HepG2 (cell line): ENCODE results near the gene PPP4C. TPM values are rescaled to one million over a fixed set of nuclear protein-coding genes. Genes with fewer than 3 reads are reported as not detected.
A peak's percentile ranks its signal among the peaks of the same experiment; 100 is the strongest.

Source experiments
- ATAC-seq: fragments of 200-7000 bp; cut with Tn5 transposase; 3 replicates; pipeline ENCODE4 v1.9.1; 2020; ENCODE audit warnings: mild to moderate bottlenecking, moderate library complexity
- BruUV-seq: library from RNA; stranded (reverse); fragments of 400-500 nt; replicated peaks from 2 replicates; lab custom pipeline; 2021; lab: Mats Ljungman, UMichigan
- CTCF ChIA-PET: fragments of 300-600 bp; formaldehyde crosslinking; extraction: SDS; loops from one replicate; lab custom pipeline; 2021; ENCODE audit warnings: low total read pairs, inconsistent platforms, low intra/inter-chr PET ratio; lab: Yijun Ruan, JAX
- POLR2A ChIA-PET: fragments of 350-600 bp; sonication (Branson Sonifier 250); formaldehyde crosslinking; loops from one replicate; lab custom pipeline; 2020; ENCODE audit warnings: antibody characterized with exemption, inconsistent platforms; lab: Yijun Ruan, JAX
- DNase-seq: peaks from one replicate; pipeline ENCODE4 v3.0.0-alpha.2; 2015; ENCODE audit warnings: low spot score
- FAIRE-seq: peaks from 3 replicates; lab custom pipeline; 2011; peaks lifted over from hg19 to GRCh38; lab: Jason Lieb, UNC
- H2AFZ ChIP-seq: one replicate; pipeline ENCODE4 v1.6.1; 2011; ENCODE audit warnings: low read length, inconsistent platforms
- H3K27ac ChIP-seq: fragments of 300-600 bp; 3 replicates; pipeline ENCODE4 v1.8.0; 2011; ENCODE audit warnings: mixed run types, mild to moderate bottlenecking, mixed read lengths, low read length, inconsistent platforms; ENCODE audit not compliant: insufficient read depth; ENCODE audit errors: extremely low read length
- H3K27me3 ChIP-seq, 2 experiments: fragments of 200-600 bp in 1 of 2; 2 replicates in 1 of 2; 3 replicates in 1 of 2; pipeline versions ENCODE4 v1.6.0 to v1.8.0; 2011; ENCODE audit warnings: low read length in 2 of 2, mild to moderate bottlenecking in 2 of 2, moderate library complexity in 2 of 2, inconsistent platforms in 1 of 2; ENCODE audit not compliant: insufficient read depth in 2 of 2, control insufficient read depth in 1 of 2
- H3K36me3 ChIP-seq, 2 experiments: fragments of 200-600 bp in 1 of 2; replicated peaks in 1 of 2; 2 replicates in 1 of 2; 3 replicates in 1 of 2; pipeline versions ENCODE4 v1.5.1 to v1.8.0; 2011; ENCODE audit warnings: low read length in 2 of 2, inconsistent platforms in 1 of 2; ENCODE audit not compliant: insufficient read depth in 2 of 2, control insufficient read depth in 1 of 2
- H3K4me1 ChIP-seq: 2 replicates; pipeline ENCODE4 v1.5.1; 2012; ENCODE audit warnings: low read length, inconsistent platforms; ENCODE audit not compliant: insufficient read depth
- H3K4me2 ChIP-seq: 2 replicates; pipeline ENCODE4 v1.6.0; 2011; ENCODE audit warnings: low read depth, low read length, inconsistent platforms
- H3K4me3 ChIP-seq, 3 experiments: fragments of 200-600 bp in 1 of 3; sonication (generic), shearing (Covaris generic) in 1 of 3; replicated peaks in 1 of 3; 2 replicates each; pipeline ENCODE4 v1.5.1; 2011 to 2016; ENCODE audit warnings: low read length in 3 of 3, inconsistent platforms in 2 of 3, low read depth in 2 of 3, mild to moderate bottlenecking in 2 of 3, control low read depth in 1 of 3, mixed read lengths in 1 of 3; ENCODE audit not compliant: insufficient read depth in 1 of 3
- H3K79me2 ChIP-seq: one replicate; pipeline ENCODE4 v1.6.1; 2011; ENCODE audit warnings: low read length, inconsistent platforms; ENCODE audit not compliant: insufficient read depth
- H3K9ac ChIP-seq: 2 replicates; pipeline ENCODE4 v1.6.0; 2011; ENCODE audit warnings: mild to moderate bottlenecking, low read depth, low read length, inconsistent platforms; ENCODE audit not compliant: insufficient read depth
- H3K9me3 ChIP-seq: 2 replicates; pipeline ENCODE4 v1.5.1; 2012; ENCODE audit warnings: mild to moderate bottlenecking, low read length
- H4K20me1 ChIP-seq: 2 replicates; pipeline ENCODE4 v1.6.0; 2011; ENCODE audit warnings: inconsistent platforms, mild to moderate bottlenecking, low read length, moderate library complexity; ENCODE audit not compliant: insufficient read depth
- CBX1 ChIP-seq: IDR thresholded peaks from one replicate; pipeline ENCODE4 v1.6.1; 2016; ENCODE audit warnings: antibody characterized with exemption, low read depth
- GRHL1 ChIP-seq: sonication (generic); formaldehyde crosslinking; conservative IDR thresholded peaks from 2 replicates; pipeline ENCODE4 v1.8.0; 2022; ENCODE audit warnings: missing genetic modification reagents
- GTF3A ChIP-seq: sonication (generic); formaldehyde crosslinking; conservative IDR thresholded peaks from 2 replicates; pipeline ENCODE4 v1.4.0; 2020; ENCODE audit warnings: mild to moderate bottlenecking, missing genetic modification reagents
- HDAC2 ChIP-seq: sonication (generic); formaldehyde crosslinking; IDR thresholded peaks from 2 replicates; pipeline ENCODE4 v1.4.0; 2020; ENCODE audit warnings: missing genetic modification reagents
- HNF4A ChIP-seq: sonication (generic); formaldehyde crosslinking; IDR thresholded peaks from 2 replicates; pipeline ENCODE4 v1.4.0; 2020; ENCODE audit warnings: missing genetic modification reagents
- JDP2 ChIP-seq: sonication (generic); formaldehyde crosslinking; IDR thresholded peaks from 2 replicates; pipeline ENCODE4 v1.8.1; 2022; ENCODE audit warnings: missing genetic modification reagents, borderline replicate concordance
- MAFK ChIP-seq, 2 experiments: IDR thresholded peaks in 1 of 2; conservative IDR thresholded peaks in 1 of 2; 2 replicates each; pipeline ENCODE4 v1.6.1; 2011; ENCODE audit warnings: improper control_type of control experiment in 2 of 2, low read length in 2 of 2
- MTA3 ChIP-seq: sonication (generic); formaldehyde crosslinking; IDR thresholded peaks from 2 replicates; pipeline ENCODE4 v1.4.0; 2020; ENCODE audit warnings: missing genetic modification reagents
- NAIF1 ChIP-seq: sonication (generic); formaldehyde crosslinking; IDR thresholded peaks from 2 replicates; pipeline ENCODE4 v1.5.0; 2020; ENCODE audit warnings: mild to moderate bottlenecking, missing genetic modification reagents, borderline replicate concordance
- NFE2L1 ChIP-seq: sonication (generic); formaldehyde crosslinking; IDR thresholded peaks from 2 replicates; pipeline ENCODE4 v1.4.0; 2020; ENCODE audit warnings: missing genetic modification reagents, mild to moderate bottlenecking, borderline replicate concordance
- REXO4 ChIP-seq: sonication (generic); formaldehyde crosslinking; IDR thresholded peaks from 2 replicates; pipeline ENCODE4 v1.8.0; 2022; ENCODE audit warnings: missing genetic modification reagents, mild to moderate bottlenecking, borderline replicate concordance
- RFXANK ChIP-seq: IDR thresholded peaks from 2 replicates; pipeline ENCODE4 v1.6.1; 2016
- RXRA ChIP-seq: sonication (generic); formaldehyde crosslinking; IDR thresholded peaks from 2 replicates; pipeline ENCODE4 v1.5.1; 2020; ENCODE audit warnings: missing genetic modification reagents
- SRSF9 ChIP-seq: fragments of 200-400 bp; formaldehyde crosslinking; IDR thresholded peaks from 2 replicates; pipeline ENCODE4 v1.6.1; 2018; ENCODE audit warnings: borderline replicate concordance, mild to moderate bottlenecking, low read depth, low read length; ENCODE audit not compliant: insufficient read depth, poor library complexity, severe bottlenecking
- TMF1 ChIP-seq: sonication (generic); formaldehyde crosslinking; IDR thresholded peaks from 2 replicates; pipeline ENCODE4 v1.8.1; 2022; ENCODE audit warnings: low read depth, missing genetic modification reagents
- ZNF138 ChIP-seq: sonication (generic); formaldehyde crosslinking; IDR thresholded peaks from 2 replicates; pipeline ENCODE4 v1.5.0; 2020; ENCODE audit warnings: mild to moderate bottlenecking, low read depth, missing genetic modification reagents
- ZNF44 ChIP-seq: sonication (generic); formaldehyde crosslinking; IDR thresholded peaks from 2 replicates; pipeline ENCODE4 v1.5.1; 2020; ENCODE audit warnings: mild to moderate bottlenecking, missing genetic modification reagents
- ZNF501 ChIP-seq: sonication (generic); formaldehyde crosslinking; IDR thresholded peaks from 2 replicates; pipeline ENCODE4 v1.5.1; 2020; ENCODE audit warnings: mild to moderate bottlenecking, moderate library complexity, missing genetic modification reagents
- ZNF615 ChIP-seq: sonication (generic); formaldehyde crosslinking; IDR thresholded peaks from 2 replicates; pipeline ENCODE4 v1.5.0; 2020; ENCODE audit warnings: mild to moderate bottlenecking, missing genetic modification reagents, borderline replicate concordance
- ZNF629 ChIP-seq: sonication (generic); formaldehyde crosslinking; conservative IDR thresholded peaks from 2 replicates; pipeline ENCODE4 v1.5.0; 2020; ENCODE audit warnings: missing genetic modification reagents
- ZNF839 ChIP-seq: sonication (generic); formaldehyde crosslinking; IDR thresholded peaks from 2 replicates; pipeline ENCODE4 v1.4.0; 2020; ENCODE audit warnings: missing genetic modification reagents, mild to moderate bottlenecking, borderline replicate concordance
- WGBS: methylation state at CpG from one replicate; pipeline ENCODE4 v1.1.6; 2017; ENCODE audit warnings: low lambda C conversion rate; 5-methylcytosine and 5-hydroxymethylcytosine counted together
- in situ Hi-C: cut with HindIII; loops from 2 replicates; pipeline ENCODE4 v1.10.0; 2017; ENCODE audit warnings: low pct_unique_long_range_greater_than_20kb; ENCODE audit not compliant: extremely low pct_ligation_motif_present
- intact Hi-C: fragments of 100-400 bp; cut with micrococcal nuclease; formaldehyde crosslinking; loops from one replicate; pipeline ENCODE4 v1.10.0; 2022; ENCODE audit not compliant: unreplicated experiment
- polyA plus RNA-seq, 8 experiments: library from polyadenylated mRNA; depleted of rRNA in 3 of 8; stranded (reverse) in 7 of 8; unstranded in 1 of 8; fragments of >200 nt; fragmentation: Illumina TruSeq in 4 of 8; extraction: Trizol in 4 of 8; gene quantifications; 2 replicates each; pipeline versions ENCODE4 v1.2.1 to v1.2.3, GENCODE V29; 2011 to 2016; ENCODE audit warnings: low read depth in 4 of 8, missing spikeins in 1 of 8, mixed read lengths in 1 of 8; ENCODE audit not compliant: insufficient read depth in 1 of 8
- total RNA-seq, 5 experiments: library from RNA; depleted of rRNA; stranded (reverse); fragments of >200 nt; fragmentation: Illumina TruSeq; extraction: Trizol; gene quantifications; 2 replicates each; pipeline ENCODE4 v1.2.3, GENCODE V29; 2016; ENCODE audit warnings: low read depth in 1 of 5

PPP4C gene
- total and polyA plus RNA-seq, 2 of the 13 experiments (the other 11 are each of a cell fraction or from before 2014, with no cell fraction given), result 176 to 220 TPM

GRCh38 chr16:30049871-30050270 is 25.9 kb upstream of the PPP4C start:
- Histone ChIP-seq H4K20me1 (no peaks in the 10 kb centered on the region), H3K79me2 (no peaks in the 10 kb centered on the region), H3K36me3 (no peaks in the 10 kb centered on the region), H3K4me2 (no peak overlapping the region), H2AFZ (no peak overlapping the region), H3K27ac (no peak overlapping the region), H3K9ac (no peak overlapping the region), H3K4me3 (no peak overlapping the region), H3K9me3 (no peaks in the 10 kb centered on the region), H3K4me1 (peaks cover 37% of the 10 kb centered on the region), H3K27me3 (peaks cover 0 to 13% of the 10 kb centered on the region in 2 experiments; a peak in 3 of 5 replicates)
- 49% methylated on average over 8 of the region's 8 CpGs for WGBS
- intact Hi-C loops, result no loop called here
- no peak for ATAC-seq
- in situ Hi-C loops, result no loop called here
- no TSS peak for BruUV-seq
- DNase-seq, result no peak
- ChIA-PET CTCF (no interaction called here), POLR2A (no interaction called here)
- TF ChIP-seq TMF1 (CRISPR knock-in tag) (no peak), NFE2L1 (no peak)
- no peak for FAIRE-seq

GRCh38 chr16:30051518-30051917 is 24.3 kb upstream of the PPP4C start:
- 71% methylated on average over 3 of the region's 3 CpGs for whole genome bisulfite sequencing
- in situ Hi-C loops (no loop called here), intact Hi-C loops (no loop called here)
- Histone ChIP-seq H2AFZ (peak overlapping the region; percentile 17), H3K27ac (no peak overlapping the region), H3K9me3 (no peaks in the 10 kb centered on the region), H3K4me3 (no peak overlapping the region), H4K20me1 (no peaks in the 10 kb centered on the region), H3K9ac (no peak overlapping the region), H3K79me2 (no peaks in the 10 kb centered on the region), H3K27me3 (peaks cover 0 to 7% of the 10 kb centered on the region in 2 experiments; a peak in 2 of 5 replicates), H3K4me1 (peaks cover 34% of the 10 kb centered on the region), H3K36me3 (no peaks in the 10 kb centered on the region), H3K4me2 (no peak overlapping the region)
- ATAC-seq, result no peak
- ChIA-PET CTCF (no interaction called here), POLR2A (no interaction called here)
- no TSS peak for BruUV-seq
- FAIRE-seq, result no peak
- TF ChIP-seq ZNF501 (no peak), SRSF9 (no peak), ZNF44 (CRISPR knock-in tag) (no peak), ZNF138 (CRISPR knock-in tag) (no peak), GRHL1 (CRISPR knock-in tag) (no peak), CBX1 (no peak), MAFK (conservative IDR thresholded peaks at IDR 0.05 in 1 of 2, IDR thresholded peaks at IDR 0.05 in 1 of 2; ENCODE audit: low read length in 2 of 2) (no peak), JDP2 (CRISPR knock-in tag) (no peak), ZNF615 (CRISPR knock-in tag) (no peak), HDAC2 (CRISPR knock-in tag) (no peak), REXO4 (no peak), GTF3A (no peak), ZNF629 (CRISPR knock-in tag) (no peak), RXRA (CRISPR knock-in tag) (no peak), ZNF839 (CRISPR knock-in tag) (no peak), MTA3 (CRISPR knock-in tag) (no peak), RFXANK (CRISPR knock-in tag) (no peak), HNF4A (CRISPR knock-in tag) (no peak), NAIF1 (CRISPR knock-in tag) (no peak)
- DNase-seq, result no peak
